Non-pigmented ciliary epithelial cell (primary cell): ENCODE measurements around the gene THAP7.
A peak's percentile ranks its signal among the peaks of the same experiment; 100 is the strongest.

Experiments
- DNase-seq: peaks from one replicate; pipeline ENCODE4 v3.0.0-alpha.2; 2010; ENCODE audit warnings: low read depth

THAP7 gene

GRCh38 chr22:21031545-21032036 lies 29.7 kb upstream of the THAP7 start:
- no peak for DNase-seq

- no peak for DNase-seq
Observed at GRCh38 chr22:21030621-21031544, 29.0 kb upstream of the THAP7 start.

DNA sequence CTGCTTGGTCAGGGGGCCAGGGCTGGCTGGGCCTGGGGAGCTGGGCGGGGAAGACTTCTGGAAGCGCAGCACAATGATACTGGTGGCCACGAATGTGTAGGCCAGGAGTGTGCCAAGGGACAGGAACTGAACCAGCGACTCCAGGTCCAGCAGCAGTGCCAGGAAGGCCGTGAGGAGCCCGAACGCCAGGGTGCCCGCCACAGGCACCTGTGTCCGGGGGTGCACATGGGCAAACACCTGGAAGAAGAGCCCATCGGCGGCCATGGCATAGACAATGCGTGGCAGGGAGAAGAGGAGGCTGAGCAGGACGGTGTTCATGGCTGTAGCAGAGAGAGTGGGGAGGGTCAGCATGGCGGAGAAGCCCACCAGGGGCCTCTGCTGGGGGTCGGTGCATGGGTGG lies 28.1 kb upstream of the THAP7 start:
- DNase-seq: no peak

- DNase-seq: no peak
Observed at GRCh38 chr22:21029486-21030025, 27.6 kb upstream of the THAP7 start.

GRCh38 chr22:21028277-21029251 lies 26.6 kb upstream of the THAP7 start:
- DNase-seq: no peak

DNA sequence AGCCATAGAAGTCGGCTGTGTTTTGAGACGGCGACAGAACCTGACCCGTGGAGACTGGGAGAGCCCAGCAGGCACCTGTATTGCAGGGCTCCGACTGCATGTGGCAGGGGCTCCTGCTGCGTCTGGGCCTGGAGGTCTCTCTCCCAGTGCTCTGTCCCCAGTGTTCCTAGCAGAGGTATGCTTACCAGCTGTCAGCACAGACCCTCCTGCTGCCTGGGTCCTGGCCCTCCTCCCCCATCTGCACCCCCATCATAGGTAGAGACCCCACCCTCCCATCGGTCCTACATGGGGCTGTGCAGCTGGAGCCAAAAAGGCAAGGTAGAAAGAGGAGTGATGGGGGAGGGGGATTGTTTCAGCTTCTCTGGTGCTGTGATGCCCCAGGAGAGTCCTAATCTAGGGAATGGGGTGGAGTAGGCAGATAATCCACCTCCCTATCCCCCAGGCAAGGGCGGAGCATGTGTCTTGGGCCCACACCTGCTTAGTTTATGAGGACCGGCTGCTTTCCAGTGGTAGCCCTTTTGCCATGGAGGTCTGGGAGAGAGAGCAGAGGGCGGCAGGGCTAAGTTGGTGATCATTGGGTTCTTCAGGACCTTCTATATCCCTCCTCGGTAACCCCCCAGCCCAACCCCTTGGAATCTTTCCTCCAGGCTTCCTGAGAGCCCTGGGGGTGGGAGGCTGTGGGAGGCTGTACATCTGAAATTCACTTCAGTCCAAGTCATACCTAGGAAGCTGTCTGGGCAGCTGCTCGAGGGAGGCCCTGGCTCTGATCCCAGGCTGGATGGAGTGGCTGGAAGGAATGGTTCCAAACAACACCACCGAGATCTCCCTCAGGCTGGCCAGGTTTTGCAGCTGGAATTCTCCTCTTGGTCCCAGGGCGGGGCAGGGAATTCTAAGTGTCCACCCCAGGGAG lies 25.1 kb upstream of the THAP7 start:
- DNase-seq: no peak

DNA sequence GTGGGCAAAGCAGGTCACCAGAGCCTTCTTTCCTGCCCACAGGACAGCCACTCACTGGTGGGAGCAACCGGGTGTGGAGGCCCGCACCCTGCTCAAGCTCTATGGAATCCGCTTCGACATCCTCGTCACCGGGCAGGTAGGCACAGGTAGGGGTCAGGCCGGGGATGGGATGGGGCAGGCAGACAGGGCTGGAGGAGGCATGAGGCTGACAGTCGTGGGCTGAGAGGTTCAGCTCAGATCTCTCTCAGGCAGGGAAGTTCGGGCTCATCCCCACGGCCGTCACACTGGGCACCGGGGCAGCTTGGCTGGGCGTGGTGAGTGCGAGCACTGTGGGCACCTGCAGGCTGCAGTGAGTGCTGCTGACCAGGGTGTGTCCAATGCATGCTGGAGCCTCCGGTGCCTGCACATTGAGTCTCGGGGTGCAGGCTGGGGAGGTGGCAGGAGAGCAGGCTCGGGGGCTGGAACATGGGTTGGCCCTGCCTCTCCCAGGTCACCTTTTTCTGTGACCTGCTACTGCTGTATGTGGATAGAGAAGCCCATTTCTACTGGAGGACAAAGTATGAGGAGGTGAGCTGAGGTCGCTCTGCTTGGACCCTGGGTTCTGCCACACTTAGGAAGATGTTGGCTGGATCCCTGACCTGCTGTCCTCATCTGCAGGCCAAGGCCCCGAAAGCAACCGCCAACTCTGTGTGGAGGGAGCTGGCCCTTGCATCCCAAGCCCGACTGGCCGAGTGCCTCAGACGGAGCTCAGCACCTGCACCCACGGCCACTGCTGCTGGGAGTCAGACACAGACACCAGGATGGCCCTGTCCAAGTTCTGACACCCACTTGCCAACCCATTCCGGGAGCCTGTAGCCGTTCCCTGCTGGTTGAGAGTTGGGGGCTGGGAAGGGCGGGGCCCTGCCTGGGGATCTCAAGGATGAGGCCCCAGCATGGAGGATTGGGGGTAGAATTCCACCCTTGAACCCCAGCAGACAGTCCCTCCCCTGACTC lies 24.1 kb upstream of the THAP7 start:
- no peak for DNase-seq

- DNase-seq: no peak
Observed at GRCh38 chr22:21025266-21025665, 23.3 kb upstream of the THAP7 start.

GRCh38 chr22:21022955-21023614 lies 21.2 kb upstream of the THAP7 start:
- no peak for DNase-seq

- no peak for DNase-seq
Observed at GRCh38 chr22:21022507-21022906, 20.6 kb upstream of the THAP7 start.

- DNase-seq: no peak
Observed at GRCh38 chr22:21020802-21021429, 19.0 kb upstream of the THAP7 start.

DNA sequence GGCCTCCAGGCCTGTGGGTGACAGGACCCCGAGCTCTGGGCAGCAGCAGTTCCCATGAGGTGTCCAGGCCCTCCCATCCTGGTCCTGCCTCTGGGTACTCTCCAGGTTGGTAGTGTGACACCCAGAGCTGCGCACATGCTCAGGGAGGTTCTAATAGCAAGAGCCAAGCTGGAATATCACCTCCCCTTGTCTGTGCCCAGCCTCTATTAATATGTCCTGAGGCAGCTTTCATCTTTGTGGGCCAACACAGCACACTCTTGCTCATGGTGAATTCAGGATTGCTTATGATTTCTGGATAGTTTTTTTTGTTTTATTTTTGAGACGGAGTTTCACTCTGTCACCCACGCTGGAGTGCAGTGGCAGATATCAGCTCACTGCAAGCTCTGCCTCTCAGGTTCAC lies 16.4 kb upstream of the THAP7 start:
- DNase-seq: no peak

DNA sequence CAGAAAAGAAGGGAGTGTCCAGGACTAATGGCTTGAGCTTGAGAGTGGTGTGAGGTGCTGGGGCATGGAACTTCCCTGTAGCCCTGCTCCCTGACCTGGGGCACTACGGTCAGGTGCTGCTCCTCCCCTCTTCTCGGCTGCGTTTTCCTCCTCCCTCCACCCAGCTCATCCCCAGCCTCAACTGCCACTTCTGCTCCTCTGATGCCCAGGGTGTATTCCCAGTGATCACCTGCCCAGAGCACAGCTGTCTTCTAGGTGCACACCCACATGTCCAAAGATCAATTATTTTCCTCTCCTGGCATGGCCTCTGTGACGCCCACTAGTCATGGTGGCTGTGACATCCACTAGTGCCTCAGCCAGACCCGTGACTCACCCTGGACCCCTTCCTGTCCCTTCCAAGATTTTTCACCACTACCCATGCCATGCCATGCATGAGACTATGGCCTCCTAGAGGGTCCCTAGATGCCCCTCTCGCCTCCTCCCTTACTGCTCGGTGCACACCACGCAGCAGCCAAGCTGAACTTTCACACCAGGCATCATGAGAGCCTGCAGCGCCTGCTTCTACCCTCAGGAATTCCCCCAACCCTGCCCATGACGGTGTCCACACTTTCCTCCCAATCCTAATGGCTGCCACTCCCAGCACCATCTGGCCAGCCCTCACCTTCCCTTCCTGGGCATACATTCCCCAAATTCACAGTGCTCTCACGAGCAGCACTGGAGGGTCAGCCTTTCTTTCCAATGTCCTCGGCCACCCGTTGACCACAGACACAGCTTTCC lies 14.9 kb upstream of the THAP7 start:
- no peak for DNase-seq

DNA sequence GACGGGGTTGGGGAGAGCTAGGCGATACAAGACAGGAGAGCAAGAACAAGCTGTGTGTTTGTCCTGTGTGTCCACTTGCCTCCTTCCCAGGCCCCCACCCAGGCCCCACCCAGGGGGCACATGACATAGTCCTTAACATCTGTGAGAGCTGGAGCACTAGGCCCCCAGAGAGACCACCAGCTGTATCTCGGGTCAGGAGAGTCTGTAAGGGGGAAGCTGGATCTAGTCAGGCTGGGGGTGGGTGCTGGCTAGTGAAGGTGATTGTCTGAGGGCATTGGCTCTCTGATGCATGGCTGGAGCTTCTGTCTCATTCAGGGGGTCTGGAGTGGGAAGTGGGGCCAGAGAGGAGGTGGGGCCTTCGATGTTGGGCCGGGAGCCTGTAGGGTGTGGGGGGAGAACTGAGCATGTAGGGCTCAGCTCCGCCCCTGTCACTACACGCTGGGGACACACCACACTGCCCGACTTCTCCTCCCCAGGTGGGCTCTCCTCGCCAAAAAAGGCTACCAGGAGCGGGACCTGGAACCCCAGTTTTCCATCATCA lies 13.6 kb upstream of the THAP7 start:
- no peak for DNase-seq

- no peak for DNase-seq
Observed at GRCh38 chr22:21014726-21015465, 13.0 kb upstream of the THAP7 start, which contains the start of gene P2RX6. P2RX6 (plus strand) TSS chr22:21015165; CDS start chr22:21015175, 10 bp downstream.

DNA sequence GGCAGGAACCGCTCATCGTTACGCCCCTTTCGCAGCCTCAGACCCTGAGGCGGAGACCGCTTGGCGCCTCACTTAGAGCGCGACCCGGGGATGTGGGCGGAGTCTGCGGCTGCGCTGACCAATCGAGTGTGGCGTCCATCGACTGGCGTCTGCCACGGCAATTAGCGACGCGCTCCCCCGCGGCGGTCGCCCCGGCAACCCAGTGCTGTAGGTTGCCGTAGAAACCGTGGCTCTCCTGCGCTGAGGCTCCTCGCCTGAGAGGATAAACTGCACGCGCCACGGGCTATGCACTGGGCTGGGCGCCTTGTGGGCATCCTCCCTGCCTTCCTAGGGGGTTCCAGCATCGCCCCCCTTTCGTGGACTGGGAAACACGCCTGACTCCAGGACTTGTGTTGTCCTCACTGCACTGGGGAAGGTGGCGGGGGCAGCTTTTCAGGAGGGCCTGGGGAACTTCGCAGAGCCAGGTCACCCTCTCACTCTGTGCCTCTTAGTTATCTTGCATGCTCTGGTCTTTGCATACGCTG lies 12.3 kb upstream of the THAP7 start:
- DNase-seq: peak; percentile 40
